Left lung (tissue), 10 donors: ENCODE results near the gene ESYT2. TPM values are rescaled to one million over a fixed set of nuclear protein-coding genes. Genes with fewer than 3 reads are reported as not detected.
"Not testable (repeated sequence)": the region's sequence is repeated elsewhere in the genome, so short reads cannot be mapped to it uniquely, and the experiment has no call there.

Experiments used
- ATAC-seq: fragments of 200-7000 bp; cut with Tn5 transposase; one replicate; pipeline ENCODE4 v1.9.1; 2020; ENCODE audit warnings: moderate library complexity
- DNase-seq, 4 donors: peaks; one replicate each; pipeline ENCODE4 v3.0.0-alpha.2; 2013 to 2020
- H3K27ac ChIP-seq, 2 donors: fragments of 200-600 bp; sonication (generic) in 1 of 2; one replicate each; pipeline versions ENCODE4 v1.5.0 to v1.8.0; 2020 to 2021
- H3K27me3 ChIP-seq, 2 donors: fragments of 200-600 bp; sonication (generic) in 1 of 2; one replicate each; pipeline versions ENCODE4 v1.5.0 to v1.8.0; 2020 to 2021
- H3K36me3 ChIP-seq, 2 donors: fragments of 200-600 bp; sonication (generic) in 1 of 2; one replicate each; pipeline versions ENCODE4 v1.5.0 to v1.8.0; 2020 to 2021
- H3K4me1 ChIP-seq, 2 donors: fragments of 200-600 bp; one replicate each; pipeline ENCODE4 v1.8.0; 2021
- H3K4me3 ChIP-seq, 2 donors: fragments of 200-600 bp; sonication (generic) in 1 of 2; one replicate each; pipeline versions ENCODE4 v1.5.0 to v1.8.0; 2020 to 2021; ENCODE audit warnings: mild to moderate bottlenecking in 1 of 2
- H3K9me3 ChIP-seq, 2 donors: fragments of 200-600 bp; sonication (generic) in 1 of 2; one replicate each; pipeline versions ENCODE4 v1.5.0 to v1.8.0; 2020 to 2021
- intact Hi-C, 2 donors: fragments of 100-400 bp; cut with DNase I; formaldehyde crosslinking; loops; one replicate each; pipeline versions ENCODE4 v1.11.2 to v1.14.2; 2022
- polyA plus RNA-seq, 6 donors: library from polyadenylated mRNA; unstranded; fragments of 120-200 nt; gene quantifications; one replicate each; pipeline ENCODE4 v1.2.1, GENCODE V29; 2013; ENCODE audit not compliant: insufficient read length in 6 of 6
- total RNA-seq, 2 donors: library from RNA; stranded (reverse); fragmentation: NEBNext Ultra II Directional; extraction: Animal tissue kit (Norgen Biotek cat#: 25700); gene quantifications; one replicate each; pipeline ENCODE4 v1.2.1, GENCODE V29; 2021
- TF ChIP-seq, protein P1 (sequence below), 2 donors: fragments of 200-600 bp; sonication (generic) in 1 of 2; IDR thresholded peaks; one replicate each; pipeline versions ENCODE4 v1.5.0 to v1.8.0; 2021; ENCODE audit warnings: antibody characterized with exemption in 2 of 2
- donor health status: DM: no; HTN: yes; CAD: no.
- donor health status: DM: no; HTN: no; CAD: no.

ESYT2 gene
- total and polyA plus RNA-seq, 8 donors: 38.3 to 75.7 (median 43.3) TPM

GRCh38 chr7:158702944-158703343 is 126.4 kb downstream of the ESYT2 start:
- TF ChIP-seq, protein P1, sequence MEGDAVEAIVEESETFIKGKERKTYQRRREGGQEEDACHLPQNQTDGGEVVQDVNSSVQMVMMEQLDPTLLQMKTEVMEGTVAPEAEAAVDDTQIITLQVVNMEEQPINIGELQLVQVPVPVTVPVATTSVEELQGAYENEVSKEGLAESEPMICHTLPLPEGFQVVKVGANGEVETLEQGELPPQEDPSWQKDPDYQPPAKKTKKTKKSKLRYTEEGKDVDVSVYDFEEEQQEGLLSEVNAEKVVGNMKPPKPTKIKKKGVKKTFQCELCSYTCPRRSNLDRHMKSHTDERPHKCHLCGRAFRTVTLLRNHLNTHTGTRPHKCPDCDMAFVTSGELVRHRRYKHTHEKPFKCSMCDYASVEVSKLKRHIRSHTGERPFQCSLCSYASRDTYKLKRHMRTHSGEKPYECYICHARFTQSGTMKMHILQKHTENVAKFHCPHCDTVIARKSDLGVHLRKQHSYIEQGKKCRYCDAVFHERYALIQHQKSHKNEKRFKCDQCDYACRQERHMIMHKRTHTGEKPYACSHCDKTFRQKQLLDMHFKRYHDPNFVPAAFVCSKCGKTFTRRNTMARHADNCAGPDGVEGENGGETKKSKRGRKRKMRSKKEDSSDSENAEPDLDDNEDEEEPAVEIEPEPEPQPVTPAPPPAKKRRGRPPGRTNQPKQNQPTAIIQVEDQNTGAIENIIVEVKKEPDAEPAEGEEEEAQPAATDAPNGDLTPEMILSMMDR (IDR thresholded peaks at IDR 0.05): no peak
- H3K27me3 ChIP-seq: no peaks in the 10 kb centered on the region
- H3K4me3 ChIP-seq: no peak overlapping the region
- peaks cover 0 to 20% of the 10 kb centered on the region in 2 donors for H3K4me1 ChIP-seq
- intact Hi-C loops: no loop called here
- ATAC-seq: no peak
- peaks cover 0 to 6% of the 10 kb centered on the region in 2 donors for H3K9me3 ChIP-seq
- peaks cover 0 to 4% of the 10 kb centered on the region in 2 donors for H3K36me3 ChIP-seq
- no peak for DNase-seq
- no peak overlapping the region for H3K27ac ChIP-seq

- H3K4me1 ChIP-seq: peaks cover 0 to 20% of the 10 kb centered on the region in 2 donors
- H3K4me3 ChIP-seq: no peak overlapping the region
- intact Hi-C loops: no loop called here
- no peaks in the 10 kb centered on the region for H3K9me3 ChIP-seq
- TF ChIP-seq, protein P1 (IDR thresholded peaks at IDR 0.05): no peak
- DNase-seq: no peak
- H3K36me3 ChIP-seq: peaks cover 0 to 4% of the 10 kb centered on the region in 2 donors
- H3K27ac ChIP-seq: no peak overlapping the region
- H3K27me3 ChIP-seq: no peaks in the 10 kb centered on the region
- ATAC-seq: no peak
These were observed 127.1 kb downstream of the ESYT2 start for GRCh38 chr7:158702196-158702595.

- ATAC-seq (no peak), DNase-seq (no peak)
- Histone ChIP-seq H3K4me3 (no peak overlapping the region), H3K27me3 (no peaks in the 10 kb centered on the region), H3K27ac (no peak overlapping the region), H3K4me1 (peaks cover 5 to 16% of the 10 kb centered on the region in 2 donors), H3K36me3 (peaks cover 0 to 4% of the 10 kb centered on the region in 2 donors), H3K9me3 (no peaks in the 10 kb centered on the region)
- TF ChIP-seq, protein P1 (IDR thresholded peaks at IDR 0.05): no peak
- intact Hi-C loops: no loop called here
These were observed 129.3 kb downstream of the ESYT2 start for GRCh38 chr7:158700008-158700407.

GRCh38 chr7:158699341-158699740 is 130.0 kb downstream of the ESYT2 start:
- Histone ChIP-seq H3K4me3 (no peak overlapping the region), H3K4me1 (peaks cover 5 to 16% of the 10 kb centered on the region in 2 donors), H3K36me3 (peaks cover 0 to 4% of the 10 kb centered on the region in 2 donors), H3K27ac (no peak overlapping the region), H3K27me3 (no peaks in the 10 kb centered on the region), H3K9me3 (no peaks in the 10 kb centered on the region)
- intact Hi-C loops: loop anchor here in 1 of 2 donors (5.0 kb wide), 1 partner anchor 278 kb away; no protein-coding TSS in a partner anchor
- TF ChIP-seq, protein P1 (IDR thresholded peaks at IDR 0.05): no peak
- ATAC-seq (no peak), DNase-seq (no peak)

- DNase-seq: no peak
- TF ChIP-seq, protein P1 (IDR thresholded peaks at IDR 0.05): no peak
- Histone ChIP-seq H3K9me3 (no peaks in the 10 kb centered on the region), H3K4me3 (no peak overlapping the region), H3K4me1 (peaks cover 5 to 15% of the 10 kb centered on the region in 2 donors), H3K27me3 (no peaks in the 10 kb centered on the region), H3K27ac (no peak overlapping the region), H3K36me3 (peaks cover 0 to 4% of the 10 kb centered on the region in 2 donors)
- no peak for ATAC-seq
- intact Hi-C loops: loop anchor here in 1 of 2 donors (5.0 kb wide), 1 partner anchor 279 kb away; no protein-coding TSS in a partner anchor
These were observed 130.6 kb downstream of the ESYT2 start for GRCh38 chr7:158698657-158699195.

GRCh38 chr7:158697597-158697996 is 131.7 kb downstream of the ESYT2 start:
- H3K9me3 ChIP-seq, H3K4me1 ChIP-seq, ATAC-seq, H3K36me3 ChIP-seq, H3K27ac ChIP-seq, H3K27me3 ChIP-seq, H3K4me3 ChIP-seq, DNase-seq: not testable (repeated sequence)
- intact Hi-C loops: loop anchor here in 1 of 2 donors (5.0 kb wide), 1 partner anchor 280 kb away; no protein-coding TSS in a partner anchor
